GM18526 (cell line): ENCODE data around the gene MARK4.

ENCODE experiments used
- POLR2A ChIP-seq: IDR thresholded peaks from 3 replicates; pipeline ENCODE4 v1.6.1; 2011; ENCODE audit not compliant: insufficient read length; ENCODE audit errors: extremely low read depth

The MARK4 gene

DNA sequence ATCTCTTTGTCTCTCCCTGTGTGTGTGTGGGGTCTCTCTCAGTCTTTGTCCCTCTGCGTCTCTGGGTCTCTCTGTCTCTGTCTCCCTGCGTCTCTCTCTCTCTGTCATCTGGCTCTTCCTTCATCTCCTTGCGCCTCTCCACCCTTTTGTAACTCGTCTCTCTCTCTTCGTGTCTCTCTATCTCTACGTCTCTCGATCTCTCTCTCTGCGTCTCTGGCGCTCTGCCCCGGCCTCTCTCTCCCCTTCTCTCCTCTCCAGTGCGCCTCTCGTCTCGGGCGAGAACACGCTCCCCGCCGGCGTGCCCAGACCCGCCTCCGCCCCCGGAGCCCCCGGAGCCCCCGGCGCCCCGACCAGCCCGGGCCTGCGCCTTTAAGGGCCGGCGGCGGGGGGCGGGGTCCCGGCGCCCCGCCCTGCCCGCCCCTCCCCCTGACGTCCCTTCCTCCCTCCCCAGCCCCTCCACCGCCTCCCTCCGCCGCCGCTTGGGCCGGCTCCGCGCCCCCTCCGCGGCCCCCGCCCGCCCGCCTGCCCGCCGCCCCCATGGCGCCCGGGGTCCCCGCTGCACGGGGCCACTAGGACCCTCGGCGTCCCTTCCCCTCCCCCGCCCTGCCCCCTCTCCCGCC lies at the start of gene MARK4:
MARK4 (plus strand) TSS at position 440 of the 620 bp plus-strand sequence. CDS start 318 bp downstream, outside the sequence.
- TF ChIP-seq POLR2A, result no peak

DNA sequence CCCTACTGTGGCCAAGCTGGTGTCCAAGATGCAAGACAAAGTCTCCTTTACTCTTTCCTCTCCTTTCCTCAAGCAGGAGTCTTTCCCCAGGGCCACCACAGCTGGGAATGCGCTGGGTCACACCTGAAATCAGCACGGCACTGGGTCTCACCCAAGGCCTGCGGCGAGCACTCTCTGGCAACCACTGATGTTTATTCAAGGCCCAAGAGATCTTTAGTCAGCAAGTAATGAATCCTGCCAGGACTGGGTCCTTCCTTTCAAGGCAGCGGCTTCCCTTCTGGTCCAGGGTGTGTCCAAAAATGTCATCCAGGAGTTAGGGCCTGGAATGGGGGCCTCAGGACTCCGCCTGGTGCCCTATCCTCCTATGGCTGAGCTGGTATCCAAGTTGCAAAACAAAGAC lies 48.4 kb upstream of the MARK4 start:
- TF ChIP-seq POLR2A, result no peak

DNA sequence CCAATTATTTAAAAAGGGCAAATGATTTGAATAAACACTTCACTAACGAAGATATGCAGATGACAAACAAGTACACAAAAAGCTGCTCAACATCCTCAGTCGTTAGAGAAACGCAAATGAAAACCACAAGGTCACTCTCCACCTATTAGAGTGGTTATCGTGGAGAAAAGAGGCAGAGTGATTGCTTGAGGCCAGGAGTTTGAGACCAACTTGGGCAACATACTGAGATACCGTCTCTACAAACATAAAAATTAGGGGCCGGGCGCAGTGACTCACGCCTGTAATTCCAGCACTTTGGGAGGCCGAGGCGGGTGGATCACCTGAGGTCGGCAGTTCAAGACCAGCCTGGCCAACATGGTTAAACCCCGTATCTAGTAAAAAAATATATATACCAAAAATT lies 45.3 kb upstream of the MARK4 start:
- no peak for TF ChIP-seq POLR2A

DNA sequence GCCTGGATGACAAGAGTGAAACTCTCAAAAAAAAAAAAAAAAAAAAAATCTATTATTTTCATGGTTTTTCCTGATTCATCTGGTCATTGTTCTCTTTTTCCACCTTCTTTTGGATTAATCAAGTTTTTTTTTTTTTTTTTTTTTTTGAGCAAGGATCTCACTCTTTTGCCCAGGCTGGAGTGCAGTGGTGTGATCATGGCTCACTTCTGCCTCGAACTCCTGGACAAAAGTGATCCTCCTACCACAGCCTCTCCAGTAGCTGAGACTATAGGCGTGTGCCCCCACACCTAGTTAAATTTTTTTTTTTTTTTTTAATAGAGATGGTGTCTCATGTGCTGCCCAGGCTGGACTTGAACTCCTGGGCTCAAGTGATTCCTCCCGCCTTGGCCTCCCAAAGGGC lies 44.7 kb upstream of the MARK4 start:
- TF ChIP-seq POLR2A, result no peak

DNA sequence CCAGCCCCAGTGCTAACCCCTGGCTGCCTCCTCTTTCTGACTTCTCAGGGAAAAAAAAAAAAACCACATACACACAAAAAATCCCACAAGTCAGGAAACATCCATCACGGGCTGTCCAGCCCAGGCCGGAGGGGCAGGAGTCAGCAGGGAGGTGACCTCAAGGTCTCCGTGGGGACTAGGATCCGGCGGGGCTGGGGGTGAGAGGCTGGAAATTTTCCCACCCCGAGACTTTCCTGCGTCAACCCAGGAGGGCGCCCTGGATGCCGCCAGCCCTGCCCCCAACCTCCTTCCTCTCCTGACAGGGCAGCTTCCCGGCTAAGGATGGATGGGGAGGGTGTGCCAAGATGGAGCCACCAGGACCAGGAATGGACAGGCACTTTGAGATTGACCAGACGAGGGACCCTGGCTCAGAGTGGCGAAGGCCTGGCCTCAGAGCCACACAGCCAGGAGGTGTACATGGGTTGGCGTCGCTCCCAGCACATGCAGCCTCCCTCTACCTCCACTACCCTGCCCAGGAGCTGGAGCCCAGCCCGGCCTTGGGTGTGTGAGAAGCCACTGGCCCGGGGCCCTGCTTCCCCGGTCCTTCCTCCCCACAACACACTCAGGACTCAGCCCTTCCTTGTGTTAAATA lies 39.2 kb upstream of the MARK4 start:
- no peak for TF ChIP-seq POLR2A

DNA sequence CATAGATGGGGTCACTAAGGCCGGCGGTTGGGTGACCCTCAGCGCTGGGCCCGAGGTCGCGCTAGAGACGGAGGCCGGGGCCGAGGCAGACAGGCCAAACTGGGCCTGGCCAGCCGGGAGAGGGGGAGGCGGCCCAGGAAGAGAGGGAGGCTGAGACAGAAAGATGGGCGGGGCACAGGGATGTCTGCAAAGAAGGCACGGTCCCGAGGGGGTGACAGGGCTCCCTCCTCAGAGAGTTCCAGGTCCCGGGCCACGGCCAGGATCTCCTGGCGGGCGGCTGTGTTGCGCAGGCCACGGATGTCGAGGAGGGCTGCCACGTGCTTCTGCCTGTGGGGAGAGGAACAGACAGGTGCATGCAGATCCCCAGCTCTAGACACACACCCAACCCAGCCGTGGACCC lies 38.0 kb upstream of the MARK4 start:
- no peak for TF ChIP-seq POLR2A

DNA sequence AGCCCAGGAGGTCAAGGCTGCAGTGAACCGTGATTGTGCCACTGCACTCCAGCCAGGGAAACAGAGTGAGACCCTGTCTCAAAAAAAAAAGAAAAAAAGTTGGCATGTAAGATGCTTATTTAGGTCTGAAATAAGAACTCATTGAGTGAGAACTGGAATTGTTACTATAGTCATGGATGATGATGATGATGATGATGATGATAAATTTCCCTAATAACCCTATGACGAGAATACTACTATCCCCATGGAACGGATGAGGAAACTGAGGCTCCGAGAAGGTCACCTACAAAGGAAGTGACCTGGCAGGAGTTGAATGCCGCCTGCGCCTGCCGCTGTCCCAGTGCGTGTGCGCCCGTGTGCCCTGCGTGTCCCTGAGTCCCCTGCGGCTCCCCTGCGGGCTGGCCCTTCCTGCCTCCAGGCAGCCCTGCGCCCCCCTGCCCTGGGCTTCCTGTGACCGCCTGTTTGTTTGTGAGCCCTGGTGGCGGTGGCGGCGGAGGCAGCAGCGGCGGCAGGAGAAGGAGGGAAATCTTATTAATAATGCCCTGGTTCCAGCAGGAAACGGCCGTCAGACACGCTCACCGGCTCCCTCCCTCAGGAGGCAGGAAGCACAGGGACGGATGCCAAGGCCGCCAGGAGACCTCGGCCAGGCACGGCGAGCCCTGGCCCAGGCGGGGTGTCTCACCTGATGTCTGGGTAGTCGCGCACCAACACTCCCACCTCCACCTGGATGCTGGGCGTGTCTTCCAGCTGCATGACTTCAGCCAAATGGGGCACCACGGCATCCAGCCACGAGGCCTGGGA lies 35.5 kb upstream of the MARK4 start:
- no peak for TF ChIP-seq POLR2A

DNA sequence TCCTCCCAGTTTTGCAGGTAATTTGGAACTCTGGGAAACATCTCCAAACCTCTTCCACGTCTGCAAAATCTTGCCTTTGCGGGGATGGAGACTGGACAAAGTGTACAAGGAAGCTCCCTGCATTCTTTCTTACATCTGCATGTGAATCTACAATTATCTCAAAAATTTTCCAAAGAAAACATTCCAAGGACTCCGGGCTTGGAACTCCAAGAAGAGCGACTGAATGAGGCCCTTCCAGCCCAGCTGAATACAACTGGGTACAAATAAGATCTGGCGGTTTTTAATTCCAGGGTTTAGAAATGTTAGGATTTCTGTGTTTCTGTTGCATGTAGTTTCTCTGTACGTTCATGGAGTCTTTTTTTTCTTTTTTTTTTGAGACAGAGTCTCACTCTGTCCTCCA lies 34.4 kb upstream of the MARK4 start:
- TF ChIP-seq POLR2A, result no peak

DNA sequence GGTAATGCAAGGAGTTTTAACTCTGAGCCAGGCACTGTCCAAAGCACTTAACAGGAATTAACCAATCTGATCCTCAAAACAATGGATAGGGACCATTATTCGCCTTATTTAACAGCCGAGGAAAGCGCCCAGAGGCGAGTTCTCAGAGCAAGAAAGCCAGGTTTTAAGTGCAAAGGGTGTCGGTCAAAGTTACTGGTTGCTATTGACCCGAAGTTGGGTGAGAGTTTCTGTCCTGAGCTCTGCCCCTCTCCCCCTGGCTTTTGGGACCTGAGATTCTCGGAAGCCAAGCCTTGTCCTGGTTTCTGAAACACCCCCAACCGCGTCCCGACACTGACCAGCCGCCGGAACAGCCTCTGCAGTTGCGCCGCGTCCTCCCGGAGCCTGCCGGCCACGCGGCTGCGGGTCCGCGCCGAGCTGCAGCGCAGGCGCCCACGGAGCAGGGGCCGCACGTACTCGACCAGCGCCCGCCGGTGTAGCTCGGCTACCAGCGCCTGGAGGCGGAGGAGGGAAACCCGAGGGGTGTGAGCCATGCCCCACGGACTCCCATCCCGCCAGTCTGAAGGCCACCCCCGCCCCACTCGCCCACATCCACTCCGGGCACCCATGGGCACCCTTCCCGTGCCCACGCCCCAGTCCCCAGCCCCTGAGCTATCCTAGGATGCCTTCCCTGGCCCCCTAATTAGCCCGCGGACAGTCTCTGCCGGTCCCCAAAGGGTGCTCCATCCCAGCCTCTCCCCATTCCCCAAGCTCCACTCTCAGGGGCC lies 33.7 kb upstream of the MARK4 start:
- TF ChIP-seq POLR2A, result no peak

DNA sequence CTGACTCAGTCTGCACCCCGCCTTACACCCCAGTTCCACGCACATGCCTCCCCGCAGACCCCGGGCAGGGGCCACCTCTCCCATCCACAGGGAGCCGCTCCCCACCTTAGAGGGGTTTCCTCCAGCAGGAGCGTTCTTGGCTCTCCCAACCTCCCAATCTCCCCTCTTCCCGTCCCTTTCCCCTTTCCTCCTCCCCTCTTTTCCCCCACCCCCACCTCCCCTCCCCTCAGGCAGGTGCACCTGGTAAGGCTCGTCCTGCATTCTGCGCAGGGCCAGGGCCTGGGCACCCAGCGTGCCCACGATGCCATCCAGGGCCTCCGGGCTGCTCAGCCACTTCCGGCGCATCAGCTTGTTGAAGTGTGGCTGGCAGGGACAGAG lies 33.1 kb upstream of the MARK4 start:
- no peak for TF ChIP-seq POLR2A

DNA sequence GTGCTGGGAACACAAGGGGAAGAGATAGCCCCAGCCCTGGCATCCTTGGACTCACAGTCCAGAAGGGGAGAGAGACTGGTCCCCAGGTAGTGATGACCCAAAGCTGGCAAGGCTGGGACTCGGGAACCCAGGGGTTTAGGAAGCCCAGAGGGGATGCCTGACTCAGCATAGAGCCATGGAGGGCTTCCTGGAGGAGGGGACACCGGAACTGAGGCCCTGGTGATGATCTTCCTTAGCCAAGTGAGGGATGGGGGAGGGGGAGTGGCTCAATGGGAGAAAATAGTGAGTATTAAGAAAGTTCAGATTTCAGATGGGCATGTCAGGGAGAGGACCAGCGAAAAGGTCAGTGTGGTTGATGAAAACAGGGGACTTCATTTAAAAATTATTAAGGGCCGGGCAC lies 32.6 kb upstream of the MARK4 start:
- TF ChIP-seq POLR2A, result no peak

DNA sequence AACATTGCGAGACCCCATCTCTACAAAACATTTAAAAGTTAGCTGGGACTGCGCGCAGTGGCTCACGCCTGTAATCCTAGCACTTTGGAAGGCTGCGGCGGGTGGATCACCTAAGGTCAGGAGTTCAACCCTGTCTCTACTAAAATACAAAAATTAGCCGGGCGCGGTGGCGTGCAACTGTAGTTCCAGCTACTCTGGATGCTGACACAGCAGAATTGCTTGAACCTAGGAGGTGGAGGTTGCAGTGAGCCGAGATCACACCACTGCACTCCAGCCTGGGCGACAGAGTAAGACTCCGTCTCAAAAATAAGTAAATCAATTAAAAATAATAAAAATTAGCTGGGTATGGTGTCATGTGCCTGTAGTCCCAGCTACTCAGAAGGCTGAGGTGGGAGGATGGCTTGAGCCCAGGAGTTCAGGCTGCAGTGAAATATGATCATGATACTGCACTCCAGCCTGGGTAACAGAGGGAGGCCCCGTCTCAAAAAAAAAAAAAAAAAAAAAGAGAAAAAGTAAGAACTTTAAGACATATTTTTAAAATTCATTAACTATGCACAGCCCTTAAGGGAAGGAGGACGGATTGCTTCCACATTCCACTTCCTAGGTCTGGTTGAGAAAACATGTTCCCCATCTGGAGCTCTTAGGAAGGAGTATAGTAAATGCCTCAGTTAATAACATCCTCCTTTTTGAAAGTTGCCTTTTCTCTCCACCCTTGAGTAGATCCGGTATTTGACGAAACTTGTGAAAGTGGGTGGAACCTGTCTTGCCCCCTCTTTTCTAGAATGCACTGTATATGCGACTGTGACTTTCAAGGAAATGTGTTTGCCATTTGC lies 31.9 kb upstream of the MARK4 start:
- TF ChIP-seq POLR2A, result no peak

DNA sequence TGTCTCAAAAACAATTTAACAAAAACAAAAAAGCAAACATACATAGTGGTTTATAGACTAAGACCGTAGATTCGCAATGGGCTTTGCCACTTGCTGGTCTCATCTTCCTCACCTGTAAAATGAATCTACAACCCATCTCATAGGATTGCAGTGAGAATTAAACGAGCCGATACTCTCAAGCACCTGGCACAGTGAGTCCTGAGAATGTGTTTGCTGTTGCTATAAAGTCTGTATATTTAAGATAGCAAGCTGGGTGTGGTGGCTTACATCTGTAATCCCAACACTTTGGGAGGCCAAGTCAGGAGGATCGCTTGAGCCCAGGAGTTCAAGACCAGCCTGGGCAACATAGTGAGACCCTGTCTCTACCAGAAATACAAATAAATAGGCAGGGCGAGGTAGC lies 28.3 kb upstream of the MARK4 start:
- TF ChIP-seq POLR2A, result no peak

DNA sequence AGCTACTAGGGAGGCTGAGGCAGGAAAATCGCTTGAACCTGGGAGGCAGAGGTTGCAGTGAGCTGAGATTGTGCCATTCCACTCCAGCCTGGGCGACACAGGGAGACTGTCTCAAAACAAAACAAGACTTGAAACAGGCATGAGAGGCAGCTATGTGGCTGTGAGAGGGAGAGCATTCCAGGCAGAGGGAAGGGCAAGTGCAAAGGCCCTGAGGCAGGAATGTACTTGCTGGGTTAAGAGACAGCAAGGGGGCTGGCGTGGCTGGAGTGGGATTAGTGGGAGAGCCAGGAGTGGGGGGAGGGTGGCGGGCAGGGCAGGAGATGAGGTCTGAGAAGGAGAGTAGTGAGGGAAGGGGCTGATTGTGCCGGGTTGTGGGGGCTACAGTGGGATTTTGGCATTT lies 27.2 kb upstream of the MARK4 start:
- TF ChIP-seq POLR2A, result no peak

DNA sequence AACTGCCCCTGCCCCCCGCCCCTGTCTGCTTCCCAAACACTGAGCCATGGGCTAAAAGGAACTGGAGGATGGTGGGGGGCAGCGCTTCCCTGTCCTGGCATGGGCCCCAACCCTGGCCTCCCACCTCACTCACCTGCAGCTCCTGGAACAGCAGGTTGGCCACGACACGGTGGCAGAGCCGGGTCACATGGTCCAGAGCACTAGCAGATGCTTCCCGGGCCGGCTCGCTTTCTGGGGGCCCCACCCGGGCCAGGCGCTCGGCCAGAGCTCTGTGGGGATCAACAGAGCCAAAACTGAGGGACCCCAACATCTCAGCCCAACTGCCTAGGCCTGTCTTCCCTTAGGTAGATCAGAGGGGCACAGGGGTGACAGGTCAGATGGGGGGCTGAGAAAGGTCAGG lies 26.4 kb upstream of the MARK4 start:
- TF ChIP-seq POLR2A, result no peak
